ENCODE results near the gene SLC39A7. TPM values are rescaled to one million over a fixed set of nuclear protein-coding genes. Genes with fewer than 3 reads are reported as not detected.

SLC39A7 gene
- total and polyA plus RNA-seq, 2 of the 4 experiments (the other 2 are of a cell fraction), result 135 to 208 TPM

- no peak for TF ChIP-seq MAFK (IDR thresholded peaks at IDR 0.05; ENCODE audit: low read depth, low read length)
These were observed 22.9 kb upstream of the SLC39A7 start (continued) for GRCh38 chr6:33177552-33178446.

- Histone ChIP-seq H3K79me1 (ENCODE audit: low read depth in 1 of 2, low read length in 2 of 2) (no peaks in the 10 kb centered on the region), H4K8ac (ENCODE audit: low read depth in 2 of 2, low read length in 2 of 2) (no peak overlapping the region), H2AFZ (replicated peaks; ENCODE audit: low read length, poor library complexity) (no peak overlapping the region), H3K9me1 (ENCODE audit: insufficient read depth, low read length) (no peaks in the 10 kb centered on the region), H3K56ac (ENCODE audit: extremely low read depth, insufficient read depth, low read length) (no peak overlapping the region), H3K27me3 (ENCODE audit: control insufficient read depth, insufficient read depth, low read length) (peaks cover 16% of the 10 kb centered on the region), H3K27ac (ENCODE audit: insufficient read depth, low read length) (no peak overlapping the region), H3K9me3 (ENCODE audit: control insufficient read depth, insufficient read depth, low read length) (no peaks in the 10 kb centered on the region), H3K4me1 (ENCODE audit: control insufficient read depth, insufficient read depth, low read length) (no peaks in the 10 kb centered on the region), H2AK5ac (ENCODE audit: low read depth, low read length) (no peak overlapping the region), H3K4me3 (ENCODE audit: insufficient read depth, low read depth, low read length) (no peak overlapping the region), H2AK9ac (replicated peaks; ENCODE audit: low read depth, low read length, poor library complexity) (peak overlapping the region; percentile 65), H3K18ac (ENCODE audit: low read depth, low read length) (no peak overlapping the region), H3K9ac (ENCODE audit: low read depth, low read length) (no peak overlapping the region), H3K4ac (ENCODE audit: low read depth, low read length) (no peak overlapping the region), H4K91ac (ENCODE audit: insufficient read depth, low read depth, low read length) (no peak overlapping the region), H3K4me2 (ENCODE audit: low read depth, low read length) (no peak overlapping the region), H4K5ac (ENCODE audit: low read depth, low read length) (no peak overlapping the region), H4K20me1 (ENCODE audit: insufficient read depth, low read length) (no peaks in the 10 kb centered on the region), H2BK15ac (ENCODE audit: low read depth, low read length) (no peak overlapping the region), H3K14ac (replicated peaks; ENCODE audit: low read depth, low read length) (no peak overlapping the region), H3K36me3 (ENCODE audit: control insufficient read depth, insufficient read depth, low read length) (no peaks in the 10 kb centered on the region), H2BK20ac (ENCODE audit: low read depth, low read length) (no peak overlapping the region), H3K23ac (ENCODE audit: low read depth, low read length) (no peak overlapping the region), H2BK5ac (ENCODE audit: low read depth, low read length, poor library complexity, severe bottlenecking) (no peak overlapping the region), H2BK120ac (ENCODE audit: low read depth, low read length) (no peak overlapping the region)
- DNase-seq (no peak), ATAC-seq (ENCODE audit: low read depth) (no peak)
- intact Hi-C loops (cut with micrococcal nuclease), result no loop called here
- CTCF ChIA-PET, result no interaction called here
- no TSS peak for BruUV-seq (replicated peaks)
- in situ Hi-C loops (cut with MboI; ENCODE audit: low sequenced_read_pairs), result no loop called here
- TF ChIP-seq CEBPB (IDR thresholded peaks at IDR 0.05; ENCODE audit: low read depth, low read length) (no peak), BHLHE40 (IDR thresholded peaks at IDR 0.05; ENCODE audit: low read depth, low read length) (no peak), RFX5 (IDR thresholded peaks at IDR 0.05; ENCODE audit: low read depth, low read length) (no peak), CTCF (conservative IDR thresholded peaks at IDR 0.05; ENCODE audit: low read depth, low read length) (no peak), FOS (IDR thresholded peaks at IDR 0.05; ENCODE audit: low read depth, low read length) (no peak), MXI1 (IDR thresholded peaks at IDR 0.05; ENCODE audit: borderline replicate concordance, low read depth, low read length) (no peak)
- POLR2A ChIA-PET (ENCODE audit: unreplicated experiment), result no interaction called here
- no CpG with 5 or more reads among the region's 10 CpGs for WGBS, 2 experiments (ENCODE audit: extremely low coverage in 2 of 2, insufficient read length in 1 of 2)
- dilution Hi-C loops (cut with HindIII; ENCODE audit: low sequenced_read_pairs, unreplicated experiment), result no loop called here
These were observed 21.8 kb upstream of the SLC39A7 start for GRCh38 chr6:33178755-33179475.

All from IMR-90 (cell line).